GM18498 (cell line): ENCODE measurements around the gene HOOK1.
"Not testable (repeated sequence)": the region's sequence is repeated elsewhere in the genome, so short reads cannot be mapped to it uniquely, and the experiment has no call there.

Experiments
- ATAC-seq: cut with Tn5 transposase; IDR thresholded peaks from one replicate; pipeline ENCODE4 v1.9.1; 2021; ENCODE audit warnings: mild to moderate bottlenecking, moderate library complexity; ENCODE audit not compliant: unreplicated experiment

The HOOK1 gene

GRCh38 chr1:59880735-59881134 is 66.0 kb downstream of the HOOK1 start:
- no peak for ATAC-seq

- ATAC-seq, result no peak
These were observed 70.5 kb downstream of the HOOK1 start for GRCh38 chr1:59885160-59885832.

- no peak for ATAC-seq
These were observed 78.4 kb downstream of the HOOK1 start for GRCh38 chr1:59892841-59893811.

- no peak for ATAC-seq
These were observed 82.4 kb downstream of the HOOK1 start for GRCh38 chr1:59897165-59897564.

GRCh38 chr1:59898927-59899326 is 84.2 kb downstream of the HOOK1 start:
- ATAC-seq, result no peak

GRCh38 chr1:59900640-59901039 is 85.9 kb downstream of the HOOK1 start:
- ATAC-seq, result no peak

- ATAC-seq, result no peak
These were observed 87.1 kb downstream of the HOOK1 start for GRCh38 chr1:59901770-59902388.

GRCh38 chr1:59903141-59903754 is 88.5 kb downstream of the HOOK1 start:
- peak; percentile 80 for ATAC-seq

- no peak for ATAC-seq
These were observed 92.2 kb downstream of the HOOK1 start for GRCh38 chr1:59906931-59907330.

GRCh38 chr1:59908084-59908483 is 93.3 kb downstream of the HOOK1 start:
- ATAC-seq, result no peak

GRCh38 chr1:59908682-59909081 is 93.9 kb downstream of the HOOK1 start:
- ATAC-seq, result no peak

GRCh38 chr1:59914791-59915286 is 100.1 kb downstream of the HOOK1 start:
- ATAC-seq, result not testable (repeated sequence)

GRCh38 chr1:59915516-59915915 is 100.8 kb downstream of the HOOK1 start:
- no peak for ATAC-seq

GRCh38 chr1:59917026-59917784 is 102.5 kb downstream of the HOOK1 start:
- ATAC-seq, result no peak

- no peak for ATAC-seq
These were observed 103.0 kb downstream of the HOOK1 start for GRCh38 chr1:59917785-59918180.

GRCh38 chr1:59919746-59920145 is 105.0 kb downstream of the HOOK1 start:
- ATAC-seq, result no peak

GRCh38 chr1:59921258-59921899 is 106.6 kb downstream of the HOOK1 start:
- ATAC-seq, result not testable (repeated sequence)

GRCh38 chr1:59924653-59925052 is 109.9 kb downstream of the HOOK1 start:
- no peak for ATAC-seq
